H9 (cell line): ENCODE data around the gene HCK. TPM values are rescaled to one million over a fixed set of nuclear protein-coding genes. Genes with fewer than 3 reads are reported as not detected.

ENCODE experiments used
- DNase-seq: peaks from one replicate; pipeline ENCODE4 v3.0.0-alpha.2; 2017
- H2AFZ ChIP-seq: one replicate; pipeline ENCODE4 v1.6.1; 2013; ENCODE audit warnings: mild to moderate bottlenecking, low read length, control low read depth, moderate library complexity
- H2AK5ac ChIP-seq: 2 replicates; pipeline ENCODE4 v1.6.1; 2013; ENCODE audit warnings: low read length, control low read depth, mixed read lengths; ENCODE audit not compliant: insufficient read length
- H2BK120ac ChIP-seq: one replicate; pipeline ENCODE4 v1.6.1; 2013; ENCODE audit warnings: low read depth, mild to moderate bottlenecking, low read length, control low read depth, inconsistent platforms; ENCODE audit not compliant: poor library complexity, severe bottlenecking
- H2BK12ac ChIP-seq: 2 replicates; pipeline ENCODE4 v1.6.1; 2013; ENCODE audit warnings: low read length, control low read depth, mixed read lengths, low read depth; ENCODE audit not compliant: insufficient read length
- H2BK15ac ChIP-seq: 2 replicates; pipeline ENCODE4 v1.6.1; 2013; ENCODE audit warnings: low read depth, low read length, control low read depth
- H2BK20ac ChIP-seq: one replicate; pipeline ENCODE4 v1.6.1; 2013; ENCODE audit warnings: low read depth, mild to moderate bottlenecking, low read length, control low read depth, inconsistent platforms; ENCODE audit not compliant: poor library complexity, severe bottlenecking
- H2BK5ac ChIP-seq: 2 replicates; pipeline ENCODE4 v1.6.1; 2013; ENCODE audit warnings: low read length, control low read depth, mixed read lengths; ENCODE audit not compliant: insufficient read length
- H3K14ac ChIP-seq: 2 replicates; pipeline ENCODE4 v1.6.1; 2013; ENCODE audit warnings: low read length, control low read depth; ENCODE audit not compliant: insufficient read depth
- H3K18ac ChIP-seq: 2 replicates; pipeline ENCODE4 v1.6.1; 2013; ENCODE audit warnings: low read depth, mild to moderate bottlenecking, mixed read lengths, low read length, control low read depth; ENCODE audit not compliant: insufficient read length
- H3K23ac ChIP-seq: 2 replicates; pipeline ENCODE4 v1.6.1; 2013; ENCODE audit warnings: low read length, control low read depth, mixed read lengths, low read depth; ENCODE audit not compliant: insufficient read length
- H3K23me2 ChIP-seq: 2 replicates; pipeline ENCODE4 v1.6.1; 2013; ENCODE audit warnings: low read depth, mild to moderate bottlenecking, mixed read lengths, low read length, control low read depth; ENCODE audit not compliant: insufficient read length, poor library complexity, severe bottlenecking
- H3K27ac ChIP-seq: 2 replicates; pipeline ENCODE4 v1.5.1; 2013; ENCODE audit warnings: low read length, control low read depth, mixed read lengths, low read depth; ENCODE audit not compliant: insufficient read length
- H3K27me3 ChIP-seq: 2 replicates; pipeline ENCODE4 v1.6.1; 2013; ENCODE audit warnings: low read length, control low read depth, inconsistent platforms; ENCODE audit not compliant: insufficient read depth
- H3K4ac ChIP-seq: 2 replicates; pipeline ENCODE4 v1.6.1; 2013; ENCODE audit warnings: low read depth, mild to moderate bottlenecking, control low read depth, inconsistent platforms, low read length, moderate library complexity
- H3K4me1 ChIP-seq: 2 replicates; pipeline ENCODE4 v1.6.1; 2013; ENCODE audit warnings: low read length, control low read depth, inconsistent platforms; ENCODE audit not compliant: insufficient read depth
- H3K4me2 ChIP-seq: 2 replicates; pipeline ENCODE4 v1.6.1; 2013; ENCODE audit warnings: low read length, control low read depth, mixed read lengths; ENCODE audit not compliant: insufficient read length, insufficient read depth
- H3K56ac ChIP-seq: 2 replicates; pipeline ENCODE4 v1.6.1; 2013; ENCODE audit warnings: low read depth, mild to moderate bottlenecking, mixed read lengths, low read length, control low read depth; ENCODE audit not compliant: insufficient read length
- H3K79me1 ChIP-seq: 2 replicates; pipeline ENCODE4 v1.6.1; 2013; ENCODE audit warnings: low read depth, mild to moderate bottlenecking, moderate library complexity, low read length, control low read depth, inconsistent platforms; ENCODE audit not compliant: insufficient read depth, poor library complexity, severe bottlenecking
- H3K79me2 ChIP-seq: 2 replicates; pipeline ENCODE4 v1.6.1; 2013; ENCODE audit warnings: low read length, control low read depth, inconsistent platforms; ENCODE audit not compliant: insufficient read depth
- H3K9ac ChIP-seq: 2 replicates; pipeline ENCODE4 v1.6.1; 2013; ENCODE audit warnings: low read length, control low read depth, mixed read lengths; ENCODE audit not compliant: insufficient read length; ENCODE audit errors: extremely low read depth
- H3K9me3 ChIP-seq: one replicate; pipeline ENCODE4 v1.6.1; 2013; ENCODE audit warnings: low read depth, low read length, inconsistent platforms; ENCODE audit not compliant: control insufficient read depth
- H3T11ph ChIP-seq: one replicate; pipeline ENCODE4 v1.6.1; 2013; ENCODE audit warnings: mild to moderate bottlenecking, low read length, control low read depth, inconsistent platforms
- H4K20me1 ChIP-seq: one replicate; pipeline ENCODE4 v1.6.1; 2013; ENCODE audit not compliant: control insufficient read depth, insufficient read length, insufficient read depth
- H4K5ac ChIP-seq: 2 replicates; pipeline ENCODE4 v1.6.1; 2013; ENCODE audit warnings: low read depth, mild to moderate bottlenecking, mixed read lengths, low read length, control low read depth; ENCODE audit not compliant: insufficient read length
- H4K8ac ChIP-seq: replicated peaks from 2 replicates; pipeline ENCODE4 v1.6.1; 2013; ENCODE audit warnings: low read length, control low read depth, mixed read lengths, low read depth; ENCODE audit not compliant: insufficient read length
- H4K91ac ChIP-seq: 2 replicates; pipeline ENCODE4 v1.6.1; 2013; ENCODE audit warnings: low read depth, mild to moderate bottlenecking, moderate library complexity, mixed read lengths, low read length, control low read depth; ENCODE audit not compliant: insufficient read length
- H3K27ac Mint-ChIP-seq, 3 experiments: 2 replicates in 2 of 3; 3 replicates in 1 of 3; pipeline ENCODE4 v1.8.0; 2020 to 2021; ENCODE audit warnings: mixed read lengths in 3 of 3, mild to moderate bottlenecking in 1 of 3, moderate library complexity in 1 of 3
- H3K27me3 Mint-ChIP-seq: 2 replicates; pipeline ENCODE4 v1.8.0; 2021; ENCODE audit warnings: low read depth, mild to moderate bottlenecking, moderate library complexity, mixed read lengths
- H3K36me3 Mint-ChIP-seq, 3 experiments: 2 replicates in 2 of 3; 3 replicates in 1 of 3; pipeline ENCODE4 v1.8.0; 2020 to 2021; ENCODE audit warnings: low read depth in 3 of 3, mixed read lengths in 3 of 3; ENCODE audit not compliant: insufficient read depth in 1 of 3
- H3K4me1 Mint-ChIP-seq, 2 experiments: 2 replicates each; pipeline ENCODE4 v1.8.0; 2020; ENCODE audit warnings: mixed read lengths in 2 of 2
- H3K4me3 Mint-ChIP-seq, 2 experiments: 2 replicates in 1 of 2; 3 replicates in 1 of 2; pipeline ENCODE4 v1.8.0; 2020 to 2021; ENCODE audit warnings: mild to moderate bottlenecking in 2 of 2, mixed read lengths in 2 of 2, moderate library complexity in 1 of 2
- H3K9me3 Mint-ChIP-seq, 2 experiments: 2 replicates in 1 of 2; 3 replicates in 1 of 2; pipeline ENCODE4 v1.8.0; 2020; ENCODE audit warnings: mild to moderate bottlenecking in 2 of 2, mixed read lengths in 2 of 2, moderate library complexity in 1 of 2
- CTCF ChIP-seq: fragments of 200-600 bp; sonication (generic); conservative IDR thresholded peaks from 3 replicates; pipeline ENCODE4 v1.8.0; 2021; ENCODE audit warnings: antibody characterized with exemption, mild to moderate bottlenecking
- WGBS: extraction: QIAGEN DNeasy Blood & Tissue Kit; methylation state at CpG from one replicate; pipeline ENCODE4 v1.1.7; 2013; ENCODE audit warnings: missing lambda C conversion rate, low lambda C conversion rate, mixed read lengths; ENCODE audit not compliant: insufficient read length; ENCODE audit errors: extremely low coverage; 5-methylcytosine and 5-hydroxymethylcytosine counted together
- total RNA-seq: library from RNA; stranded (reverse); gene quantifications from 2 replicates; pipeline ENCODE4 v1.2.1, GENCODE V29; 2021

Gene HCK
- total RNA-seq, 1 experiment from 2014 or later = 1.7 TPM

GRCh38 chr20:32134026-32134425, 82.0 kb downstream of the HCK start:
- H3K27ac ChIP-seq = no peak overlapping the region
- H3K79me2 ChIP-seq = no peaks in the 10 kb centered on the region; the same call in 1 of the 2 replicates
- H2BK5ac ChIP-seq = no peak overlapping the region
- WGBS = no CpG with 5 or more reads among the region's 5 CpGs
- peaks cover 3% of the 10 kb centered on the region for H3K79me1 ChIP-seq
- H3K23ac ChIP-seq = no peak overlapping the region
- H3K18ac ChIP-seq = no peak overlapping the region
- Mint-ChIP-seq H3K4me1 (peaks cover 0 to 3% of the 10 kb centered on the region in 2 experiments; a peak in 1 of 4 replicates), H3K9me3 (no peaks in the 10 kb centered on the region), H3K4me3 (no peak overlapping the region), H3K27ac (no peak overlapping the region), H3K36me3 (peaks cover 4 to 30% (median 17%) of the 10 kb centered on the region in 3 experiments; a peak in 5 of 7 replicates), H3K27me3 (no peaks in the 10 kb centered on the region)
- no peak overlapping the region for H2BK12ac ChIP-seq
- no peak overlapping the region for H4K8ac ChIP-seq
- H3K14ac ChIP-seq = no peak overlapping the region
- H3K4ac ChIP-seq = no peak overlapping the region
- H3K9ac ChIP-seq = no peak overlapping the region
- H3T11ph ChIP-seq = no peak overlapping the region
- no peak overlapping the region for H4K91ac ChIP-seq
- no peak overlapping the region for H2AK5ac ChIP-seq
- H2BK15ac ChIP-seq = no peak overlapping the region
- H3K9me3 ChIP-seq = no peaks in the 10 kb centered on the region
- H3K4me1 ChIP-seq = no peaks in the 10 kb centered on the region
- no peaks in the 10 kb centered on the region for H3K23me2 ChIP-seq
- no peak overlapping the region for H2BK120ac ChIP-seq
- TF ChIP-seq CTCF = no peak
- H4K5ac ChIP-seq = no peak overlapping the region
- no peak overlapping the region for H2AFZ ChIP-seq
- H3K56ac ChIP-seq = no peak overlapping the region
- no peak overlapping the region for H2BK20ac ChIP-seq
- H3K27me3 ChIP-seq = no peaks in the 10 kb centered on the region
- DNase-seq = no peak
- no peaks in the 10 kb centered on the region for H4K20me1 ChIP-seq
- H3K4me2 ChIP-seq = no peak overlapping the region
